Hepatocyte (in vitro differentiated cells): ENCODE data around the gene DENND4A.

Experiments
- EZH2 ChIP-seq: fragments of 200-600 bp; sonication (generic); IDR thresholded peaks from 2 replicates; pipeline ENCODE4 v1.6.1; 2016; ENCODE audit warnings: antibody characterized with exemption, mild to moderate bottlenecking, borderline replicate concordance
- EZH2phosphoT487 ChIP-seq: fragments of 200-600 bp; sonication (generic); IDR thresholded peaks from one replicate; pipeline ENCODE4 v1.6.1; 2018; ENCODE audit warnings: antibody characterized with exemption, mild to moderate bottlenecking, low read depth, moderate library complexity; ENCODE audit not compliant: unreplicated experiment, severe bottlenecking
- TF ChIP-seq, protein P1 (sequence below): fragments of 200-600 bp; sonication (generic); IDR thresholded peaks from 2 replicates; pipeline ENCODE4 v1.5.1; 2016; ENCODE audit warnings: antibody characterized with exemption, mild to moderate bottlenecking; ENCODE audit not compliant: poor library complexity

DNA sequence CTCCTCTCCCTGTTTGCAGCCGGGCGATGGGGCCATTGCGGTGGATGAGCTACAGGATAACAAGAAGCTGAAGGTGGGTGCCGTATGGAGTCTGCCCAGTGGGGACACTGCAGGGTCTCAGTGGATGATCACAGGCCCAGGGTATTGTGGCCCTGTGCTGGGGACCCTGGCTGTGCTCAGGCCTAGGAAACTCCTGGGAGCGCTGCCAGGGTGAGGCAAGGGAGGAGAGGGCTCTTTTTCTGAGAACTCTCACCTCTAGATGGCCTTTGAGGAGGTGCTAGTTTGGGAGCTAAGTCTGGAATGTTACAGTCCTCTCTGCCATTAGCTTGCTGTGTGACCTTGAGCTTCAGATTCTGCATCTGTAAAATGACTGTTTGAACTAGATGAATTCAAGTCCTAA, 154.0 kb downstream of the DENND4A start:
- TF ChIP-seq EZH2phosphoT487 (no peak), EZH2 (no peak)
- TF ChIP-seq, protein P1, sequence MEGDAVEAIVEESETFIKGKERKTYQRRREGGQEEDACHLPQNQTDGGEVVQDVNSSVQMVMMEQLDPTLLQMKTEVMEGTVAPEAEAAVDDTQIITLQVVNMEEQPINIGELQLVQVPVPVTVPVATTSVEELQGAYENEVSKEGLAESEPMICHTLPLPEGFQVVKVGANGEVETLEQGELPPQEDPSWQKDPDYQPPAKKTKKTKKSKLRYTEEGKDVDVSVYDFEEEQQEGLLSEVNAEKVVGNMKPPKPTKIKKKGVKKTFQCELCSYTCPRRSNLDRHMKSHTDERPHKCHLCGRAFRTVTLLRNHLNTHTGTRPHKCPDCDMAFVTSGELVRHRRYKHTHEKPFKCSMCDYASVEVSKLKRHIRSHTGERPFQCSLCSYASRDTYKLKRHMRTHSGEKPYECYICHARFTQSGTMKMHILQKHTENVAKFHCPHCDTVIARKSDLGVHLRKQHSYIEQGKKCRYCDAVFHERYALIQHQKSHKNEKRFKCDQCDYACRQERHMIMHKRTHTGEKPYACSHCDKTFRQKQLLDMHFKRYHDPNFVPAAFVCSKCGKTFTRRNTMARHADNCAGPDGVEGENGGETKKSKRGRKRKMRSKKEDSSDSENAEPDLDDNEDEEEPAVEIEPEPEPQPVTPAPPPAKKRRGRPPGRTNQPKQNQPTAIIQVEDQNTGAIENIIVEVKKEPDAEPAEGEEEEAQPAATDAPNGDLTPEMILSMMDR = no peak
